ENCODE results near the gene RASA4.
"Not testable (repeated sequence)": the region's sequence is repeated elsewhere in the genome, so short reads cannot be mapped to it uniquely, and the experiment has no call there.

Gene RASA4

GRCh38 chr7:102613575-102614345, 2.8 kb downstream of the RASA4 start:
- H3K36me3 ChIP-seq (replicated peaks; ENCODE audit: insufficient read depth, low read length); H2AFZ ChIP-seq (ENCODE audit: low read length); H3K9me3 ChIP-seq (replicated peaks; ENCODE audit: insufficient read depth, low read length); H3K9ac ChIP-seq (ENCODE audit: low read length); H3K27ac ChIP-seq (ENCODE audit: low read length); H3K79me2 ChIP-seq (ENCODE audit: low read length); DNase-seq; H3K4me1 ChIP-seq (ENCODE audit: low read length); H3K27me3 ChIP-seq (replicated peaks; ENCODE audit: insufficient read depth, low read length); H4K20me1 ChIP-seq (ENCODE audit: insufficient read depth, low read length); H3K9me2 ChIP-seq (replicated peaks; ENCODE audit: insufficient read depth, low read length); H3K4me3 ChIP-seq (ENCODE audit: low read length); H3F3A ChIP-seq (ENCODE audit: insufficient read depth, low read length): not testable (repeated sequence)
- H3K4me2 ChIP-seq (ENCODE audit: low read depth, low read length): peak overlapping the region; percentile 38; the same call in 1 of the 2 replicates

DNA sequence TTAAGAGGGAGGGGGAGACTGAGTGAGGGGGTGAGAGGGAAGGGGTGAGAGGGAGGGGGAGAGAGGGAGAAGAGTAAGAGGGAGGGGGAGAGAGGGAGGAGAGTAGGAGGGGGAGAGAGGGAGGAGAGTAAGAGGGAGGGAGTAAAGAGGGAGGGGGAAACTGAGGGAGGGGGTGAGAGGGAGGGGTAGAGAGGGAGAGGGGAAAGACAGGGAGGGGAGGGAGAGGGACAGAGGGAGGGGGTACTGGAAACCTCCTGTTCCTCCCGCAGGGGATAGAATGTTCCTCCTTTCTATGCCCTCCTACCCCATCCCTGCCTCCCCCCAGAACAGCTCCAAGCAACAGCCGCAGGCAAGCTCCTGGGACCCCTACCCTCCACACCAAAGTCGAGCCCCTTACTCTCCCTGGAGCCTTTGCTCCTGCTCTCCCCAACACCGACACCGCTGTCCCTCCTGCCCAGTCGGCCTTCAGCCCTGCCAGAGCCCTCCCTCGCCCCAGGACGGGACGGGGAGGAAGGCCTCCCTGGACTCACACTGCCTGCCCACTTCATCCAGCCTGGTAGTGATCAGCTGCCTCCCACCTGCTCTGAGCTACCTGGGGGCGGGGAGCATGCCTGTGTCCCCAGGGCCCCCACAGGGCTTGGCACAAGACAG, 4.8 kb downstream of the RASA4 start:
- not testable (repeated sequence) for H3K9ac ChIP-seq (ENCODE audit: low read length); H3K79me2 ChIP-seq (ENCODE audit: low read length); H3K36me3 ChIP-seq (replicated peaks; ENCODE audit: insufficient read depth, low read length); H3K4me2 ChIP-seq (ENCODE audit: low read depth, low read length); H3F3A ChIP-seq (ENCODE audit: insufficient read depth, low read length); H3K27me3 ChIP-seq (replicated peaks; ENCODE audit: insufficient read depth, low read length); H3K4me3 ChIP-seq (ENCODE audit: low read length); H4K20me1 ChIP-seq (ENCODE audit: insufficient read depth, low read length); H3K9me3 ChIP-seq (replicated peaks; ENCODE audit: insufficient read depth, low read length); H3K4me1 ChIP-seq (ENCODE audit: low read length); H3K9me2 ChIP-seq (replicated peaks; ENCODE audit: insufficient read depth, low read length); H2AFZ ChIP-seq (ENCODE audit: low read length); H3K27ac ChIP-seq (ENCODE audit: low read length)
- peak; percentile 2 for DNase-seq

DNA sequence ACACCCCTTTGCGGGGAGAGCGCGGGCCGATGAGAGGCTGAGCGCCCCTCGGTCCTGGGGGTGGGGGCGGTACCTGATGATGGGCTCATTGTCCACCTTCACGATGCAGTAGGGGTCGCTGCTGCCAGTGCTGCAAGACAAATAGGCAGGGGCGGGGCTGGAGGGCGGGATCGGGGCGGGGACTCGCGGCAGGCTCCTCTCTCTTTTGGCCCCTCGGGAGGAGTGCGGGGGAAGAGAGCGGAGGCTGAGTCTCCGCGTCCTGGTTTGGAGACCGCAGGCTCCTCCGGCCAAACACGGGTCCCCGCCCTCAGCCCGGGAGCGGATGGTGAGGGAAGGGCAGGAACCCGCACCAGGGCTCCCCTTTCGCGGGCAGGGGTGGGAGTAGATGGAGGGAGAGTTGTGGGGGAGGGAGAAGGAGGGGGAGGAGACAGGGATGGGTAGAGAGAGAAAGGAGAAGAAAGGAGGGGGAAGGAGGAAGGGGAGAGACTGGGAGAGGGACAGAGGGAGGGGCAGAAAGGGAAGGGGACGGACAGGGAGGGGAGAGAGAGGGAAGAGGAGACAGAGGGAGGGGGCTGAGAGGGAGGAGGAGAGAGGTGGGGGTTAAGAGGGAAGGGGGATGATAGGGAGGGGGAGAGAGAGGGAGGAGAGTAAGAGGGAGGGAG, 5.4 kb downstream of the RASA4 start:
- H3K36me3 ChIP-seq (replicated peaks; ENCODE audit: insufficient read depth, low read length); H3K79me2 ChIP-seq (ENCODE audit: low read length); H4K20me1 ChIP-seq (ENCODE audit: insufficient read depth, low read length); H3K27me3 ChIP-seq (replicated peaks; ENCODE audit: insufficient read depth, low read length); H3K4me3 ChIP-seq (ENCODE audit: low read length); H3K9me3 ChIP-seq (replicated peaks; ENCODE audit: insufficient read depth, low read length); H3K9ac ChIP-seq (ENCODE audit: low read length); DNase-seq; H3K27ac ChIP-seq (ENCODE audit: low read length); H3K9me2 ChIP-seq (replicated peaks; ENCODE audit: insufficient read depth, low read length); H3F3A ChIP-seq (ENCODE audit: insufficient read depth, low read length); H2AFZ ChIP-seq (ENCODE audit: low read length); H3K4me2 ChIP-seq (ENCODE audit: low read depth, low read length); H3K4me1 ChIP-seq (ENCODE audit: low read length): not testable (repeated sequence)

DNA sequence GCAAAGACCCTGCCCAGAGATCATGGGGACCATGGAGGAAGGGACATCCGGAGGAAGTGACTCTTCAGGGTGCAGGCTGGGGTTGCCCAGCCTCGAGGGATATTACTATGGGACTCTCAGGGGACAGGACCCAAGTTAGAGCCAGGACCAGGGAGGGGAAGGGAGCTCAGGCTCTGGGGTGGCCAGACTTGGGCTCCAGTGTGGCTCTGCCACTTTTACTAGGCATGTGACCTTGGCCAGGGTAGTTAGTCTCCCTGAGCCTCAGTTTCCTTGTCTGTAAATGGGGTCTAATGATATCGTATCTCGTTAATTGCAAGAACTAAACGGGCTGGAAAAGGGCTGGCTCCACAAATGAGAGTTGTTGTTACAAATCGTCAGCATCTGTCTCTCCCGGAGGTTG, 6.1 kb downstream of the RASA4 start:
- not testable (repeated sequence) for H2AFZ ChIP-seq (ENCODE audit: low read length); H3F3A ChIP-seq (ENCODE audit: insufficient read depth, low read length); H3K9ac ChIP-seq (ENCODE audit: low read length); H3K4me1 ChIP-seq (ENCODE audit: low read length); H3K36me3 ChIP-seq (replicated peaks; ENCODE audit: insufficient read depth, low read length); H3K4me2 ChIP-seq (ENCODE audit: low read depth, low read length); H3K9me3 ChIP-seq (replicated peaks; ENCODE audit: insufficient read depth, low read length); H3K9me2 ChIP-seq (replicated peaks; ENCODE audit: insufficient read depth, low read length); DNase-seq; H4K20me1 ChIP-seq (ENCODE audit: insufficient read depth, low read length); H3K27me3 ChIP-seq (replicated peaks; ENCODE audit: insufficient read depth, low read length); H3K79me2 ChIP-seq (ENCODE audit: low read length); H3K4me3 ChIP-seq (ENCODE audit: low read length); H3K27ac ChIP-seq (ENCODE audit: low read length)

DNA sequence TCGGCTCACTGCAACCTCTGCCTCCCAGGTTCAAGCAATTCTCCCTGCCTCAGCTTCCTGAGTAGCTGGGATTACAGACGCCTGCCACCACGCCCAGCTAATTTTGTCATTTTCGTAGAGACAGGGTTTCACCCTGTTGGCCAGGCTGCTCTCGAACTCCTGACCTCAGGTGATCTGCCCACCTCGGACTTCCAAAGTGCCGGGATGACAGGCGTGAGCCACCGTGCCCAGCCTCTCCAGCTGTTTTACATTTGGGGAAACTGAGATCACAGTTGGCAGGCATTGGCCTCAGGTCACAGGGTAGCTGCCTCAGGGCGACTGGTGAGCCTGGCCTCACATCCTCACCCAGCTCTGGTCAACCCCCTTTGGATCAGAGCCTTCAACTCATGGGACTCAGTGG, 6.8 kb downstream of the RASA4 start:
- H3F3A ChIP-seq (ENCODE audit: insufficient read depth, low read length); H3K4me3 ChIP-seq (ENCODE audit: low read length); H4K20me1 ChIP-seq (ENCODE audit: insufficient read depth, low read length); H3K4me1 ChIP-seq (ENCODE audit: low read length); H3K27ac ChIP-seq (ENCODE audit: low read length); H3K27me3 ChIP-seq (replicated peaks; ENCODE audit: insufficient read depth, low read length); H3K9me3 ChIP-seq (replicated peaks; ENCODE audit: insufficient read depth, low read length); H3K79me2 ChIP-seq (ENCODE audit: low read length); H3K36me3 ChIP-seq (replicated peaks; ENCODE audit: insufficient read depth, low read length); H3K9ac ChIP-seq (ENCODE audit: low read length); DNase-seq; H2AFZ ChIP-seq (ENCODE audit: low read length); H3K4me2 ChIP-seq (ENCODE audit: low read depth, low read length); H3K9me2 ChIP-seq (replicated peaks; ENCODE audit: insufficient read depth, low read length): not testable (repeated sequence)

DNA sequence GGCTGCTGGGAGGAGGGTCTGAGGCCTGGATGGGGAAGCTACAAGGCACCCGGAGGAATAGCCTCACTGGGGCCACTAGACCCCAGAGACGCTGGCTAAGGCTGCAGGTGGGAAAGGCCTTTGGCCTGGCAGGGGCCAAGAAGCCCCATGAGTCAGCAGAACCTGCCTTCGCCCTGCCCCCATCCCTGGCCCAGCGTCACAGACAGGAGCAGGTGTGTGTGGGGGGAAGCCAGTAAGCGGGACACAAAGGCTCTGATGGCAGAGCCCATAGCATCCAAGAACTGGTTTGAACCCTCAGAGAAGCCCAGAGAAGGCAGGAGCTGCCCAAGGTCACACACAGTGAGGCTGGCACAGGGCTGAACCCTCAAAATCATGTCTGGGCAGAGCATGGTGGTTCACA, 9.7 kb downstream of the RASA4 start:
- not testable (repeated sequence) for H3K36me3 ChIP-seq (replicated peaks; ENCODE audit: insufficient read depth, low read length); H3K4me3 ChIP-seq (ENCODE audit: low read length); H3K79me2 ChIP-seq (ENCODE audit: low read length); H3K4me2 ChIP-seq (ENCODE audit: low read depth, low read length); H3K4me1 ChIP-seq (ENCODE audit: low read length); H3K27me3 ChIP-seq (replicated peaks; ENCODE audit: insufficient read depth, low read length); H4K20me1 ChIP-seq (ENCODE audit: insufficient read depth, low read length); DNase-seq; H3K9me2 ChIP-seq (replicated peaks; ENCODE audit: insufficient read depth, low read length); H3F3A ChIP-seq (ENCODE audit: insufficient read depth, low read length); H3K27ac ChIP-seq (ENCODE audit: low read length); H3K9ac ChIP-seq (ENCODE audit: low read length); H3K9me3 ChIP-seq (replicated peaks; ENCODE audit: insufficient read depth, low read length); H2AFZ ChIP-seq (ENCODE audit: low read length)

GRCh38 chr7:102604431-102605145, 12.0 kb downstream of the RASA4 start:
- H3K4me2 ChIP-seq (ENCODE audit: low read depth, low read length); H2AFZ ChIP-seq (ENCODE audit: low read length); H3K79me2 ChIP-seq (ENCODE audit: low read length); H3K27ac ChIP-seq (ENCODE audit: low read length); DNase-seq; H3K4me1 ChIP-seq (ENCODE audit: low read length); H3K36me3 ChIP-seq (replicated peaks; ENCODE audit: insufficient read depth, low read length); H4K20me1 ChIP-seq (ENCODE audit: insufficient read depth, low read length); H3K4me3 ChIP-seq (ENCODE audit: low read length); H3K9me2 ChIP-seq (replicated peaks; ENCODE audit: insufficient read depth, low read length); H3F3A ChIP-seq (ENCODE audit: insufficient read depth, low read length); H3K9ac ChIP-seq (ENCODE audit: low read length); H3K9me3 ChIP-seq (replicated peaks; ENCODE audit: insufficient read depth, low read length); H3K27me3 ChIP-seq (replicated peaks; ENCODE audit: insufficient read depth, low read length): not testable (repeated sequence)
